DND-41 (cell line): Measurements from ENCODE around the gene TBPL1.
A peak's percentile ranks its signal among the peaks of the same experiment; 100 is the strongest.
"Not testable (repeated sequence)": the region's sequence is repeated elsewhere in the genome, so short reads cannot be mapped to it uniquely, and the experiment has no call there.

Experiments used
- ATAC-seq: fragments of 200-7000 bp; cut with Tn5 transposase; 3 replicates; pipeline ENCODE4 v1.9.1; 2021; ENCODE audit warnings: low read depth; ENCODE audit not compliant: insufficient read depth
- DNase-seq: peaks from one replicate; pipeline ENCODE4 v3.0.0-alpha.2; 2020
- H2AFZ ChIP-seq: 2 replicates; pipeline ENCODE4 v1.6.0; 2012; ENCODE audit warnings: low read depth, low read length
- H3K27ac ChIP-seq: 2 replicates; pipeline ENCODE4 v1.5.1; 2012; ENCODE audit warnings: low read length, inconsistent platforms
- H3K27me3 ChIP-seq: fragments of 200-600 bp; sonication (generic); 2 replicates; pipeline ENCODE4 v1.6.0; 2012; ENCODE audit warnings: low read length, mild to moderate bottlenecking, inconsistent platforms; ENCODE audit not compliant: insufficient read depth, poor library complexity
- H3K36me3 ChIP-seq: 2 replicates; pipeline ENCODE4 v1.5.1; 2012; ENCODE audit warnings: low read length, inconsistent platforms; ENCODE audit not compliant: insufficient read depth
- H3K4me1 ChIP-seq: 2 replicates; pipeline ENCODE4 v1.5.1; 2012; ENCODE audit warnings: mild to moderate bottlenecking, low read length; ENCODE audit not compliant: insufficient read depth
- H3K4me2 ChIP-seq: 2 replicates; pipeline ENCODE4 v1.6.0; 2012; ENCODE audit warnings: mild to moderate bottlenecking, moderate library complexity, low read length, inconsistent platforms; ENCODE audit not compliant: insufficient read depth
- H3K4me3 ChIP-seq, 2 experiments: fragments of 200-600 bp in 1 of 2; shearing (Covaris generic) in 1 of 2; 2 replicates each; pipeline ENCODE4 v1.5.1; 2012 to 2016; ENCODE audit warnings: inconsistent platforms in 2 of 2, low read length in 2 of 2, mild to moderate bottlenecking in 2 of 2, low read depth in 1 of 2, moderate library complexity in 1 of 2
- H3K79me2 ChIP-seq: 2 replicates; pipeline ENCODE4 v1.6.0; 2012; ENCODE audit warnings: low read length, inconsistent platforms; ENCODE audit not compliant: insufficient read depth
- H3K9ac ChIP-seq: 2 replicates; pipeline ENCODE4 v1.6.0; 2012; ENCODE audit warnings: low read depth, mild to moderate bottlenecking, inconsistent platforms, low read length, moderate library complexity
- H3K9me3 ChIP-seq: 2 replicates; pipeline ENCODE4 v1.5.1; 2012; ENCODE audit warnings: low read length, moderate library complexity, mild to moderate bottlenecking, inconsistent platforms; ENCODE audit not compliant: insufficient read depth, severe bottlenecking
- H4K20me1 ChIP-seq: 2 replicates; pipeline ENCODE4 v1.6.0; 2012; ENCODE audit warnings: low read length; ENCODE audit not compliant: insufficient read depth
- CTCF ChIP-seq: IDR thresholded peaks from 2 replicates; pipeline ENCODE4 v1.5.1; 2012; ENCODE audit warnings: borderline replicate concordance, low read length, moderate library complexity, mild to moderate bottlenecking; ENCODE audit not compliant: poor library complexity, severe bottlenecking; ENCODE audit errors: extremely low read depth
- EZH2 ChIP-seq: IDR thresholded peaks from 3 replicates; pipeline ENCODE4 v1.6.1; 2012; ENCODE audit warnings: borderline replicate concordance, low read depth, mild to moderate bottlenecking, moderate library complexity, low read length, inconsistent platforms; ENCODE audit not compliant: severe bottlenecking

TBPL1 gene

DNA sequence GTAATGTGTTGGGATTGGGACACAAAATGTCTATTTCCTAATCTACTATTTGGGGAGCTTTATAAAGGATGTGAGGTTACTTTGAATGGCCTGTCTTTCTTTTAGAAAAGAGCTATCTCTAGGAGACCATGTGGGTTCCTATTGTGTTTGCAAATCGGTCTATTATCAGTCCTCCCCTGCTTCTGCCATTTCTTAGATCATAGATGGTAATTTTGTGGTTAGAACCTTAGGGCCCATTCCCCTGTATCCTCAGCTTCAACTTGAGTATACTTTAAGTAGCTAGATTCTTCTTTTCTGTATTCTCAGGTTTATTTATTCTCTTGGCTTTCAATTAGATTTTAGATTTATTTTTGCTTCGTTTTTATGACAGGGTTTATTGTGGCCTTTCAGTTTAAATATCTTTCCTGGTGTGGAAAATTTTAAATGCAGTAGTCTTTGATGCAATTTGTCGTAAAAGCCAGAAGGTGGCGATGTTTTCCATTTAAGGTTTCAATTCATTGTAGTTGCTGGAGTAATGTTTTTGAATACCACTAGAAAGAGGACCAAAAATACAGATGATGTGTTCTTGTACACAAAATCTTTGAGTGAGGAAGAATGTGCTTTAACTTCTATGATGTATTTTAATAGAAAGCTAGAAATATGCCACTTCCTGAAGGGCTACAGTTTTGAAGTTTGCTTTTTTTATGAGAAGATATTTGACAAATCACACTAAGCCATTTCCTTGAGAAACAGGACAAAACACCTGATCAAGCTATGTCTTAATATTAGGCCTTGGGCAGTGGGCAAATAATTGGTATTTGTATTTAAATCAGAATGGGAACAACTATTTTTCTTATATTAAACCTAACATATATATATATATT is 20.3 kb downstream of the TBPL1 start:
- Histone ChIP-seq H3K4me1 (0 out of 2 replicates have a peak, but pooled peaks cover 3% of the 10 kb centered on the region), H3K4me3 (no peak overlapping the region), H4K20me1 (peaks cover 40% of the 10 kb centered on the region; the same call in 1 of the 2 replicates), H3K9me3 (no peaks in the 10 kb centered on the region), H3K79me2 (peaks cover 41% of the 10 kb centered on the region), H3K27me3 (no peaks in the 10 kb centered on the region), H3K36me3 (no peaks in the 10 kb centered on the region), H3K9ac (no peak overlapping the region), H3K27ac (no peak overlapping the region), H2AFZ (no peak overlapping the region), H3K4me2 (no peak overlapping the region)
- DNase-seq: no peak
- no peak for TF ChIP-seq EZH2
- TF ChIP-seq CTCF: peak; percentile 84
- ATAC-seq: peak; percentile 68

DNA sequence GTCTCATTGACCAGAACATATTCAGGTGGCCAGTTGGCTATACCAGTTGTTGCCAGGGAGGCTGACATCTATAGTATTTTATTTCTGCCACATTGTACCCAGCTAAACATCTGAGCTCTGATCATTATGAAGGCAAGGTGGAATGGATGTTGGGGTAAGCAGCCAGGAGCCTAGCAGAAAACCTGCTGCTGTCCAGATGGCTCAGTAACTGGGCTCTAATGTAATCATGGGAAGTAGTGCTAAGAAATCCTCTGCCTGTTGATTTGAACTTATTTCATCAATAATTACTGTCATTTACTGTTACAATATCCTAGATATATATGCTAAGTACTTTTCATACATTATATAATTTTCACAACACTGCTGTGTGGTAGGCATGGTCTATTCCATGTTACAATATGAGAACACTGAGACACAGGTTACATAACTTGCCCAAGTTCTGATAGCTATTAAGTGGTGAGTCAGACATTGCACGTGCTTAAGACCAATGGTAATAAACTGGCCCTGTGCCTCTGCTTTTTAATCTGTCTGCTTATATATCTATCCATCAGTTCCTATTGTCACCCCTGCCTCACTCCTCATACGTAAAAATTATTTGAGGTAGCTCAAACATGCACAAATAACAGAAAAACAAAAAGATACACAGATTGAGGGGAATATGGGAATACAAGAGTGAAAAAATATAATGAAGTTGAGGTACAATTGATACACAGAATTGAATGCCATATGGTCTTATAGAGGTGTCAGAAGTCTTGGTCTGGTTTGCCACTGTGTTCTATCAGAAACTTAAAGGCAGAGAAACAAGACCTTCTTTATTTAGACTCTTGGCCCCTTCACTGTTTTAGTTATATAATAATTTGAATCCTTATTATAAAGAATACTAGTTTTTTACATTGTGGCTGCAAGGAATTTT is 25.2 kb downstream of the TBPL1 start:
- Histone ChIP-seq H3K79me2 (peaks cover 37% of the 10 kb centered on the region), H3K4me3 (no peak overlapping the region), H2AFZ (no peak overlapping the region), H3K4me2 (no peak overlapping the region), H3K27ac (no peak overlapping the region), H3K4me1 (peaks cover 8% of the 10 kb centered on the region), H3K9ac (no peak overlapping the region), H3K9me3 (no peaks in the 10 kb centered on the region), H4K20me1 (peaks cover 31% of the 10 kb centered on the region; the same call in 1 of the 2 replicates), H3K27me3 (no peaks in the 10 kb centered on the region), H3K36me3 (peaks cover 3% of the 10 kb centered on the region; the same call in 1 of the 2 replicates)
- DNase-seq: no peak
- no peak for ATAC-seq
- TF ChIP-seq CTCF: no peak
- no peak for TF ChIP-seq EZH2

GRCh38 chr6:133978896-133979240 is 25.8 kb downstream of the TBPL1 start:
- peaks cover 28% of the 10 kb centered on the region; the same call in 1 of the 2 replicates for H4K20me1 ChIP-seq
- H2AFZ ChIP-seq: no peak overlapping the region
- DNase-seq: no peak
- no peak overlapping the region for H3K4me2 ChIP-seq
- H3K9me3 ChIP-seq: no peaks in the 10 kb centered on the region
- no peak for ATAC-seq
- H3K79me2 ChIP-seq: peaks cover 37% of the 10 kb centered on the region
- H3K4me1 ChIP-seq: peaks cover 13% of the 10 kb centered on the region
- H3K27me3 ChIP-seq: no peaks in the 10 kb centered on the region
- no peak overlapping the region for H3K4me3 ChIP-seq
- peaks cover 3% of the 10 kb centered on the region; the same call in 1 of the 2 replicates for H3K36me3 ChIP-seq
- no peak overlapping the region for H3K9ac ChIP-seq
- TF ChIP-seq EZH2 (no peak), CTCF (no peak)
- no peak overlapping the region for H3K27ac ChIP-seq

DNA sequence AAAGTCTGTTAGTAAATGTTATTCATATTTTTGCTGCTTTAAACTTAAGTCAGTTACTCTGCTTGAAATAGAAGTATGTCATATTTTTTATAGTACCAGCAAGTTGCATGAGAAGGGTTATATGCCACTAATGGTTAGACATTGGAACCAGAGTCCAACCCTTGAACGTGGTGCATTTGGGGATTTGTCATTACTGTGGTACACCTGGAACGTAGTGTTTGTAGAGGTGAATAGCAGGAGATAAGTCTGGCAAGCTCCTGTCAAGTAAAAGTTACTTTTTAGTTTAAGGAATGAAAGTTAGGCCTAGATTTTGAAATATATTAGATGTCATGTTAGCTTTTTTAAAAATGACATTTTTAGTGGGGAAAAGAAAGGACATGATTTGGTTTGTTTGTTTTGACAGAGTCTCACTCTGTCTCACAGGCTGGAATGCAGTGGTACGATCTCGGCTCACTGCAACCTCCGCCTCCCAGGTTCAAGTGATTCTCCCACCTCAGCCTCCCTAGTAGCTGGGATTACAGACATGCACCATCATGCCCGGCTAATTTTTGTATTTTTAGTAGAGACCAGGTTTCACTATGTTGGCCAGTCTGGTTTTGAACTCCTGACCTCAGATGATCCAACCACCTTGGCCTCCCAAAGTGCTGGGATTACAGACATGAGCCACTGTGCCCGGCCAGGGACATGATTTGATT is 26.4 kb downstream of the TBPL1 start:
- not testable (repeated sequence) for H3K4me2 ChIP-seq, H3K27ac ChIP-seq, H3K36me3 ChIP-seq, DNase-seq, H3K4me3 ChIP-seq, H3K9ac ChIP-seq, H3K9me3 ChIP-seq, H3K27me3 ChIP-seq, ATAC-seq, H2AFZ ChIP-seq
- peaks cover 28% of the 10 kb centered on the region; the same call in 1 of the 2 replicates for H4K20me1 ChIP-seq
- H3K4me1 ChIP-seq: peaks cover 18% of the 10 kb centered on the region
- H3K79me2 ChIP-seq: peaks cover 32% of the 10 kb centered on the region
